Activated T-cell treated with anti-CD3 and anti-CD28 coated beads, Interleukin-2, amount 50 U/mL, for 72 hours (primary cell): Measurements from ENCODE around the gene RFX3. TPM values are rescaled to one million over a fixed set of nuclear protein-coding genes. Genes with fewer than 3 reads are reported as not detected.

Experiments used
- ATAC-seq, 2 donors: fragments of 150-1000 bp; cut with Tn5 transposase; replicated peaks in 1 of 2; 2 replicates each; pipeline ENCODE4 v1.10.0; 2021; ENCODE audit warnings: moderate library complexity in 2 of 2, mild to moderate bottlenecking in 1 of 2
- DNase-seq, 2 donors: peaks; one replicate each; pipeline ENCODE4 v3.0.0; 2021 to 2022; ENCODE audit warnings: mixed read lengths in 1 of 2
- H3K27ac Mint-ChIP-seq: one replicate; pipeline ENCODE4 v1.8.0; 2022; ENCODE audit warnings: mild to moderate bottlenecking, moderate library complexity, mixed read lengths
- H3K27me3 Mint-ChIP-seq: one replicate; pipeline ENCODE4 v1.8.0; 2022; ENCODE audit warnings: low read depth, mixed read lengths
- H3K36me3 Mint-ChIP-seq, 2 donors: one replicate each; pipeline ENCODE4 v1.8.0; 2022; ENCODE audit warnings: mixed read lengths in 2 of 2, mild to moderate bottlenecking in 1 of 2; ENCODE audit not compliant: insufficient read depth in 2 of 2
- H3K4me1 Mint-ChIP-seq: one replicate; pipeline ENCODE4 v1.8.0; 2022; ENCODE audit warnings: low read depth, mixed read lengths
- H3K4me3 Mint-ChIP-seq, 2 donors: one replicate each; pipeline ENCODE4 v1.8.0; 2022; ENCODE audit warnings: mild to moderate bottlenecking in 2 of 2, mixed read lengths in 2 of 2, moderate library complexity in 2 of 2
- H3K9me3 Mint-ChIP-seq, 2 donors: one replicate each; pipeline ENCODE4 v1.8.0; 2022; ENCODE audit warnings: mixed read lengths in 2 of 2
- total RNA-seq, 2 donors: library from RNA; stranded (reverse); gene quantifications; one replicate each; pipeline ENCODE4 v1.2.3, GENCODE V29; 2022

Gene RFX3
- total RNA-seq, 2 donors from 2014 or later: 20.1 to 20.2 TPM

DNA sequence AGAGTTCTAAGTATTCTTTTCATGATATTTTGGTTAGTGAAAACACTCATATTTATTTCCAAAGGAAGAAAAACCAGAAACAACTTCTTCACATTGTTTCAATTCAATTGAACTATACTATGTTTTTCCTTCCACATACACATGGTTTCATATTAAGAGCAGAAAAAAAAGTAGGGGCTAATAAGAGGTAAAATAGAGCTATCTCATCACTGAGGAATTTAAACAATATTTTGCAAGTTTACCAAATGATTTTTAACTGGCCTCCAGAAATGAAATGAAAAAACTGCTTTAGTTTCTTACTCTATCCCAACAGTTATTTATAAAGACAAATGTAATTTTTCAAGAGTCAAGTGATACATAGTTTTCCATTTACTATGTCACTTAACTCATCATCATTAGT is 233.5 kb downstream of the RFX3 start:
- Mint-ChIP-seq H3K9me3 (no peaks in the 10 kb centered on the region), H3K36me3 (peaks cover 2 to 8% of the 10 kb centered on the region in 2 donors), H3K4me1 (no peaks in the 10 kb centered on the region), H3K27ac (no peak overlapping the region), H3K4me3 (no peak overlapping the region), H3K27me3 (no peaks in the 10 kb centered on the region)
- DNase-seq (no peak), ATAC-seq (no peak)

DNA sequence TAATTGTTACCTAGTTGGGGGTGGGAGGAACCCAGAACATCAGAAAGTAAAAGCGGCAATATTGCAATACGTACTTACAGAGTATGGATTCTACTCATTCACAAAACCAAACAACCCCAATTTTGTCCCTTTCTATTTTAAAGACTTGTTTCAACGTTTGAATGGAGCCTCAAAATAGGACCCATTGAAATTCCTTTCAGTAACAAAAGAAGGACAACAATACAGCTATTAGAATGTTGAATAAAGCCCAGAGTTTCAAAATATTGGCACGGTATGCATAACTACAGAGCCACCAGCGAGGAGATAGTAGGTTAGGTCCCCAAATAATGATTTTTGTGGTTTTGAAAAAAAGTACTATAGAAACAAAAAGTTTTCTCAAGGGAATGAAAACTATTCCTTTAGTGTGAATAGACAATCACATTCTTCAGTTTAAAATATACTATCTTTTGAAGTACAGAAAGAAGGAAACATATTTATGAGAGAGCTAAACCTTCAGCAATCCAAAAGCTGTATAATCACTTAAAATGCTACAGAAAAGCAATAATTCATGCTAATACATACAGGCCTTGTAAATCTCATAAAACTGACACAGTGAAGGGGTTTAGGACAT is 235.5 kb downstream of the RFX3 start:
- no peak for DNase-seq
- H3K4me1 Mint-ChIP-seq: no peaks in the 10 kb centered on the region
- peaks cover 2 to 12% of the 10 kb centered on the region in 2 donors for H3K36me3 Mint-ChIP-seq
- no peak overlapping the region for H3K4me3 Mint-ChIP-seq
- H3K9me3 Mint-ChIP-seq: no peaks in the 10 kb centered on the region
- H3K27ac Mint-ChIP-seq: no peak overlapping the region
- ATAC-seq: no peak
- no peaks in the 10 kb centered on the region for H3K27me3 Mint-ChIP-seq

GRCh38 chr9:3288686-3289085 is 237.1 kb downstream of the RFX3 start:
- Mint-ChIP-seq H3K27me3 (no peaks in the 10 kb centered on the region), H3K27ac (no peak overlapping the region), H3K36me3 (peaks cover 2 to 14% of the 10 kb centered on the region in 2 donors), H3K4me1 (no peaks in the 10 kb centered on the region), H3K9me3 (no peaks in the 10 kb centered on the region), H3K4me3 (no peak overlapping the region)
- DNase-seq (no peak), ATAC-seq (no peak)

- peaks cover 2 to 15% of the 10 kb centered on the region in 2 donors for H3K36me3 Mint-ChIP-seq
Observed at GRCh38 chr9:3285365-3286161, 240.2 kb downstream of the RFX3 start.

GRCh38 chr9:3282365-3282764 is 243.4 kb downstream of the RFX3 start:
- no peak overlapping the region for H3K27ac Mint-ChIP-seq
- ATAC-seq (no peak), DNase-seq (no peak)
- H3K27me3 Mint-ChIP-seq: no peaks in the 10 kb centered on the region
- H3K9me3 Mint-ChIP-seq: no peaks in the 10 kb centered on the region
- no peak overlapping the region for H3K4me3 Mint-ChIP-seq
- H3K36me3 Mint-ChIP-seq: peaks cover 0 to 9% of the 10 kb centered on the region in 2 donors
- H3K4me1 Mint-ChIP-seq: no peaks in the 10 kb centered on the region

More at GRCh38 chr9:3285365-3286161, 240.2 kb downstream of the RFX3 start:
- Mint-ChIP-seq H3K4me1 (no peaks in the 10 kb centered on the region), H3K9me3 (no peaks in the 10 kb centered on the region), H3K27ac (no peak overlapping the region), H3K4me3 (no peak overlapping the region), H3K27me3 (no peaks in the 10 kb centered on the region)
- ATAC-seq: no peak
- no peak for DNase-seq

DNA sequence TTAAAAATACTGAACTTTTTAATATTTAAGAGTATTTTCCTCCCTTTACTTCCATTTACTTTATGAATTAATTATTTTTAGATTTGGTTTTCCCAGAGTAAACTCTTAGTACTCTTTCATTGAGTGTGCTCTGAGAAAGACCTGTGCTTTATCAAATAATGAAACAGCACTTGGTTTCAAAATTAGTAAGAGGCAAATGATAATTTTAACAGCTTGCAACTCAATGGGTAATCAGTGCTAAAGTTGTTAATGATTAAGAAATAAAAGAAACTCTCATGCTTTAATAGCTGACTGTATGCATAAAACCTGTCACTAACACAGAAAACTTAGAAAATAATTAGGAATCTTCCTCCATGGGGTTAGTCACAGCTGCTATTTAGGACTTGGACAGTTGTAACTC is 244.4 kb downstream of the RFX3 start:
- Mint-ChIP-seq H3K4me3 (no peak overlapping the region), H3K27ac (no peak overlapping the region), H3K27me3 (no peaks in the 10 kb centered on the region), H3K4me1 (no peaks in the 10 kb centered on the region), H3K9me3 (no peaks in the 10 kb centered on the region), H3K36me3 (peaks cover 2 to 6% of the 10 kb centered on the region in 2 donors)
- DNase-seq: no peak
- no peak for ATAC-seq

DNA sequence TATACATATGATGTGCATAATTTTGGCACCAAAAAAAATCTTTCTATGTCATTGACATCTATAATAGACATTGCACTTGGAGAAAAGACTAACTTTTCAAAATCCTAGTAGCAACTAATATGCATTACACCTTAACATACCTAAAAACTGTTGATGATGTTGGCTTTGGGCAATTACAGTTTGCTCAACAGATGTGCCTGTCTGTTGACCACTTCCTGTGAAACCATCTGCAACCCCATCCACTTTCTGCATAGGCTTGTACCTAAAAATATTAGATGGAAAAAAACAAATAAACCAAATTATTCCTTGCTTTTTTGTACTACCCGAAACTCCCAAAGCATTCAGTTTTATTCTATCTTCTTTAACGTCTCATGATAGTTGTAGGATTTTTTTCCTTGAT is 248.6 kb downstream of the RFX3 start:
- Mint-ChIP-seq H3K4me3 (no peak overlapping the region), H3K27ac (no peak overlapping the region), H3K27me3 (no peaks in the 10 kb centered on the region), H3K36me3 (peaks cover 3 to 5% of the 10 kb centered on the region in 2 donors), H3K9me3 (no peaks in the 10 kb centered on the region), H3K4me1 (no peaks in the 10 kb centered on the region)
- DNase-seq (no peak), ATAC-seq (no peak)

- Mint-ChIP-seq H3K9me3 (no peaks in the 10 kb centered on the region), H3K4me3 (no peak overlapping the region), H3K36me3 (peaks cover 2 to 9% of the 10 kb centered on the region in 2 donors), H3K27ac (no peak overlapping the region), H3K4me1 (no peaks in the 10 kb centered on the region), H3K27me3 (no peaks in the 10 kb centered on the region)
- ATAC-seq (no peak), DNase-seq (no peak)
Observed at GRCh38 chr9:3271581-3271980, 254.2 kb downstream of the RFX3 start.

- H3K27me3 Mint-ChIP-seq: no peaks in the 10 kb centered on the region
- ATAC-seq: no peak
- peaks cover 0 to 9% of the 10 kb centered on the region in 2 donors for H3K36me3 Mint-ChIP-seq
- no peaks in the 10 kb centered on the region for H3K9me3 Mint-ChIP-seq
- no peak overlapping the region for H3K27ac Mint-ChIP-seq
- H3K4me1 Mint-ChIP-seq: no peaks in the 10 kb centered on the region
- no peak overlapping the region for H3K4me3 Mint-ChIP-seq
- no peak for DNase-seq
Observed at GRCh38 chr9:3271157-3271556, 254.6 kb downstream of the RFX3 start.

DNA sequence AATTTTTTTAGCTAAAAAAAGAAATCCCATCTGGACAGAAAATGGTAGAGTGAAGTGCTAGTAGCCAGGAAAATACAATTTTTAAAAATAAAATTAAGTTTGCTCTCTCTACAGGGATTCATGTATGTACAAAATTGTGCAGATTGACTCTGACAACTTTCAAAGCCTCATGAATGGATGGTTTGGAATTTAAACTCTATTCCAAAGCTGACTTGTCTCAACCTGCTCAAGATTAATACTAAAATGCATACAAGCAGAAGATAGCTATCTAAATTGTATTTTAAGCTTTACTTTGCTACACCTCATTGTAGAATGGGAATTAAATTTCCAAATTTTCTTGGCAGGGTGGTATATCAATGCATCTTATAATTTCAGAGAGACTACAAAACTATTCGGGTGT is 257.6 kb downstream of the RFX3 start:
- ATAC-seq (no peak), DNase-seq (no peak)
- Mint-ChIP-seq H3K27me3 (no peaks in the 10 kb centered on the region), H3K36me3 (peaks cover 0 to 7% of the 10 kb centered on the region in 2 donors), H3K9me3 (no peaks in the 10 kb centered on the region), H3K27ac (no peak overlapping the region), H3K4me3 (no peak overlapping the region), H3K4me1 (no peaks in the 10 kb centered on the region)

DNA sequence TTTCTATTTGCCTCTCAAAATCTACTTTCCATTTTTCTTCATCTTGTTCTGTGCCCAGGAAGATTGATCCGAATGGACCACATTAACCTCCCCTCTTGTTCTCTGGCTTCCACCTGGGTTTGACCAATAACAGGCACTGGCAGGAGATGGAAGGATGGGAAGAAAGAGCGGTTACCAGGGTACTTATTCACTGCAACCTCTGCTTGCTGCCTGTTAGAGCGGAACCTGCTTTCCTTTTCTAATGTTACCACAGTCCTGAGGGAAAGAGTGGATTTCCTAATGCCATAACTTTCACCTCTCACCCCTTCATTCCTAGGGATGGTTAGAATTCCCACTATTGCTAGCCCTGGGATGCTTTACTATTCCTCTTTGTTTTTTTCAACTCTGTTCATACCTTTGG is 262.1 kb downstream of the RFX3 start:
- H3K9me3 Mint-ChIP-seq: no peaks in the 10 kb centered on the region

GRCh38 chr9:3262826-3263529 is 262.8 kb downstream of the RFX3 start:
- Mint-ChIP-seq H3K4me3 (no peak overlapping the region), H3K27ac (no peak overlapping the region), H3K36me3 (no peaks in the 10 kb centered on the region), H3K4me1 (no peaks in the 10 kb centered on the region), H3K9me3 (no peaks in the 10 kb centered on the region), H3K27me3 (no peaks in the 10 kb centered on the region)
- no peak for ATAC-seq
- DNase-seq: no peak

More for the DNA sequence above, 262.1 kb downstream of the RFX3 start:
- Mint-ChIP-seq H3K4me1 (no peaks in the 10 kb centered on the region), H3K36me3 (no peaks in the 10 kb centered on the region), H3K4me3 (no peak overlapping the region), H3K27ac (no peak overlapping the region), H3K27me3 (no peaks in the 10 kb centered on the region)
- DNase-seq (no peak), ATAC-seq (no peak)

GRCh38 chr9:3261484-3261883 is 264.3 kb downstream of the RFX3 start:
- no peaks in the 10 kb centered on the region for H3K27me3 Mint-ChIP-seq
- no peaks in the 10 kb centered on the region for H3K36me3 Mint-ChIP-seq
- no peak overlapping the region for H3K27ac Mint-ChIP-seq
- ATAC-seq: no peak
- no peaks in the 10 kb centered on the region for H3K9me3 Mint-ChIP-seq
- no peak overlapping the region for H3K4me3 Mint-ChIP-seq
- no peaks in the 10 kb centered on the region for H3K4me1 Mint-ChIP-seq
- DNase-seq: no peak
